Measurements from ENCODE around the gene MAP7D3.
"Not testable (repeated sequence)": the region's sequence is repeated elsewhere in the genome, so short reads cannot be mapped to it uniquely, and the experiment has no call there.

The MAP7D3 gene

DNA sequence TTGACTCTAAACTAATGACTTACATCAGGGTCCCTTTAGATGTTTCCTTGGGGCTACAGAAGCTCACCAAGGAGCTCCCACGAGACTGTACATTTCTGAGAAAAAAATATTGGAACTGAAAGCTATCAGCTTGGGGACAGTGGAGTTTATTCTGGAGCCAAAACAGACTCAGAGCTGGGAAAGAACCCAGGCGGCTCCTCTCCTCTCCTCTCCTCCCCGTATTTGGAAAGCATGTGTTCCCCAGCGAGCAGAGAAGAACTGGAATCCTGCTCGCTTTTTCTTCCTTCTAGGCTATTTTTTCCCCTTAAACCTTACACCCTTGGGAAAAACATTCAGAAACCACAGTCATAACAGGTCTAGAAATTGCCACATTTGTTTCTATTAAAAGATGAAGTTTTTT is 4.3 kb upstream of the MAP7D3 start:
- no peak for DNase-seq (ENCODE audit: low read depth in 2 of 2)

DNA sequence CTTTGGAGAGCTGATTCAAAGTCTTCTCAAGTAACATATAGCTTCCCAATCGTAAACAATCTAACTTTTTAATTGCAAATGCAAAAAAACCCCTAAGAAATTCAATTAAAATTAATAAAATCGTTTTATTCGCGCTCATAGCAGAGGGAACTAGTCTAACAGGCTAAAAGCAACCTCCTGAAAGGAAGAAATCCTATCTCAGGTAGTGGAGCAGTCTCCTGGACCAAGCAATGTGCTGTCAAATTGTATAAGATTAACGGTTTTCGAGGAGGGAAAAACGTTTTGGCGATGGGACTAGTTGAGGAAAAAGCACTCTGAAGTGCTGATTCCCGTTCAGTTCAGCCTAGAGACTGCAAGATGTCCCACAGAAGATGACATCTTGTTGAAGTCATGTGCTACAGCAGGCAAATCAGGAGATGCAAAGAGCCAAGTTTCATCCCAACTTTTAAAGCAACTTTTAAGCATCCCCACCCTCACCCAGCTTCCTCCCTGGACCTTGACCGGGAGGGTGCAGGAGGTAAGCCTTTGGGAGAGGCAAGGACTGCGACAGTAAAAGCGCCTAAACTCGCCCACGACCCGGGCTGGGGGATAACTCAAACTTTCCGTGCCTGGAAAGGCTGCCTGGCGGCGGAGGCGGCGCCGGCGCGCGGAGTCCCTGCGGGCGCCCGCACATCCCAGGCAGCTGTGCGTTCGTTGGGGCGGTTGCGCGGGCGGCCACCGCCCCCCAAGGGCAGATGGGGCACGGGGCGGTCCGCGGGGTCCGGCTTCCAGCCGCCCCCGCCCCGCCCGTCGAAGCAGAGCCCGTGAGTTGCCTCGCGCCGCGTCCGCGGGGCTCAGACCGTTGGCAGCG is 784 bp downstream of the MAP7D3 start:
- DNase-seq (ENCODE audit: low read depth in 2 of 2) = peak; percentile 26 to 46

- DNase-seq (ENCODE audit: low read depth in 2 of 2) = no peak
Observed at GRCh38 chrX:136246201-136246600, 5.0 kb downstream of the MAP7D3 start.

- not testable (repeated sequence) for DNase-seq (ENCODE audit: low read depth in 2 of 2)
Observed at GRCh38 chrX:136237849-136238248, 13.4 kb downstream of the MAP7D3 start.

- no peak for DNase-seq (ENCODE audit: low read depth in 2 of 2)
Observed at GRCh38 chrX:136237074-136237473, 14.1 kb downstream of the MAP7D3 start.

DNA sequence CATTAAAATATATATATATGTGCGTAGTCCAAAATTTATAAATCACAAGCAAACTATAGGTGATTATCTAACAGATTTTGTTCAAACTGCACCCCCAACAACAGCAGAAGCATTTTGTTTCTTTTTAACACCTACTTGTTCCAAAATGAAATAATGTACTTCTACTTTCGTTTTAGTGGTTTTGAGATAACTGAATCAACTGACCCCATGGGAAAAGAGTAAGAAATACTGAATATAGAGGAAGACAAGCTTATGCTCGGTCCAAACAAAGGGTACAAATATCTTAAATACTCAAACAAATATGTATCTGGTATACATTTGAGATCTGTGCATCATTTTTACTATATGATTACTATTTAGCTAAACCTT is 22.4 kb downstream of the MAP7D3 start:
- no peak for DNase-seq (ENCODE audit: low read depth in 2 of 2)

GRCh38 chrX:136227948-136228838 is 23.0 kb downstream of the MAP7D3 start:
- DNase-seq (ENCODE audit: low read depth in 2 of 2) = no peak

- no peak for DNase-seq (ENCODE audit: low read depth in 2 of 2)
Observed at GRCh38 chrX:136227074-136227473, 24.1 kb downstream of the MAP7D3 start.

GRCh38 chrX:136221851-136222513 is 29.2 kb downstream of the MAP7D3 start:
- DNase-seq (ENCODE audit: low read depth in 2 of 2) = no peak

DNA sequence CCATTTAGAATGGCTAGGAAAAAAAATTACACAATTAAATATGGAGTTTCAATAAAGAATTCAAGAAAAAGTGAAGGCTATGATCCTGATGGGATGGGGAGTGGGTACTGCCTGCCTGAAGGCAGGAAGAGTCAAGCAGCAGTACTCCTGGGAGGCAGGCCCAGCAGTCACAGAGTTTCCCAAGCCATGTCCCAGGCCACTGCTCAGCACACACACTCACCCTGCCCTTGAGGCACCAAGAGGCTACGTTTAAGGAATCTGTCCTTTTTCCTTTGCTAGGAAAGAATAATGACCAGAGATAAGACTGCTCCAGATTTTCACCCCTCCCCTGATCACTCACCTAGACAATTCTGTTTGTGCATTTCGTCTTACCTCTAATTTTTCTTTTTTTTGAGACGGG is 30.2 kb downstream of the MAP7D3 start:
- no peak for DNase-seq (ENCODE audit: low read depth in 2 of 2)

DNA sequence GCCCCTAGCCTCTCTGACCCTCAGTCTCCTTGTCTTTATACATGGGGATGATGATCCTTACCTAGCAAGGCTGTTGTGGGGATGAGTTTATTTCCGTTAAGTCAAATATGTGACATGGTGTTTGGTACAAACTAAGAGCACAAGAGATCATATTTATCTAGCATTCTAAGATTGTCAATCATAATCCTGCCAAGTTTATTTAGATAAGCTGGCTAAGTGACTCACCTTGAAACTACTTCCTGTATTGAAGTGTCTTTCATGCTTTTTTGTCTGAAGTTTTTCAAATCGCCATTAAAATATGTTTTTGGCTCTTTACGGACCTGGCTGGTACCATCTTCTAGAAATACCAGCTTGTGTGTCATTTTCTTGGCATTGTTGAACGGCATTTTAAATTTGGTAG is 30.7 kb downstream of the MAP7D3 start:
- DNase-seq (ENCODE audit: low read depth in 2 of 2) = no peak

- no peak for DNase-seq (ENCODE audit: low read depth in 2 of 2)
Observed at GRCh38 chrX:136219893-136220292, 31.3 kb downstream of the MAP7D3 start.

GRCh38 chrX:136215559-136215958 is 35.6 kb downstream of the MAP7D3 start:
- DNase-seq (ENCODE audit: low read depth in 2 of 2) = no peak

DNA sequence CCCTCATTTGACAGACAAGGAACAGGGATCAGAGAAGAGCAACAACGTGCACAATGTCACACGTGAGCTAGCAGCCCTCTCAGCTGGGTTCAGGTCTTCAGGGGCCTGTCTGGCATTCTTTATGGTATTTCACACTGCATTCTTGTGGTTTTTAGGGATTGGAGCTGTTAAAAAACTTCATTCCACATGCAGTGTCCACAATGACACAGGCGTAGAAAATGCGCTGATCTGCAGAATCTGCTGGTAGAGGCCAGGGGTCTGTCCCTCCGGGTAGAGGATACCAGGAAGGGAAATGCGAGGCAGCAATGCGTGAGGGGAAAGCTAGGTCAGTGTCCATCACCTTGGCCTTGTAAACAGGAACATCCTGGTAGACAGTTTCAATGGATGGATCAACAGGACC is 36.6 kb downstream of the MAP7D3 start:
- DNase-seq (ENCODE audit: low read depth in 2 of 2) = no peak

- DNase-seq (ENCODE audit: low read depth in 2 of 2) = no peak
Observed at GRCh38 chrX:136212557-136213111, 38.6 kb downstream of the MAP7D3 start.

DNA sequence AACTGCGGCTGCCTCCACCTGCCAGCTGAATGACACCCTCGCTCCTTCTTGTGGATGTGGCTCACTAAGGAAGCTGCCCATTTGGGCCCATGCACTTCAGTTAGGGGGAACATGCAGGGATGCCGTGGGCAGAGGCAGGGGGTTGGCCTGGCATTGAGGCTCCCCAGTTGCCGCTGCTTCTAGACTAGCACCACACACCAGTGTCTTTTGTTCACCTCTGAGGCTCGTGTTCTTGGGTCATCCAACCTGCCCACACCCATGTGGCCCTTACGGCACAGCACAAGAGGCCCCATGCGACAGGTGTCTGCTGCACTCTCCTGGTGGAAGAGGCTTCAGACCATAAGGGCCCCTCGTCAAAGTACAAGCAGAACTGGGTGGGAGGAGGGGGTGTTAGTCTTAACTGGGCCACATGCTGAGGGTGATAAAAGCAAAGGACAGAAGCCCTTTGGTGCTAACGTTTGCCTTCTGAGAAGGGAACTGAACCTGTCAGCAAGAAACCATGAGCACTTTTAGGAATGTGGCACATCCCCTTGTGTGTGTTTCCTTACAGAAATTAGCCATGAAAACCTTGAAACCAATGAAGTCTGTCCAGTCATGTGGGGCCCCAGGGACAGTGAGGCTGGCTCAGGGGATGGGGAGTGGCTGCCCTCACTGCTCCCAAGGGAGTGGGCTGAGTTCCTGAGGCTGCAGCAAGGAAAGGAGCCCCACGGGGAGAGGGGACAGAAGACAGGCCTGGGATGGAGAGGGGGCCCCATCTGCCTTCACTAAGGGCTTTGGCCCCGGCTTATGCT is 39.2 kb downstream of the MAP7D3 start:
- no peak for DNase-seq (ENCODE audit: low read depth in 2 of 2)

DNA sequence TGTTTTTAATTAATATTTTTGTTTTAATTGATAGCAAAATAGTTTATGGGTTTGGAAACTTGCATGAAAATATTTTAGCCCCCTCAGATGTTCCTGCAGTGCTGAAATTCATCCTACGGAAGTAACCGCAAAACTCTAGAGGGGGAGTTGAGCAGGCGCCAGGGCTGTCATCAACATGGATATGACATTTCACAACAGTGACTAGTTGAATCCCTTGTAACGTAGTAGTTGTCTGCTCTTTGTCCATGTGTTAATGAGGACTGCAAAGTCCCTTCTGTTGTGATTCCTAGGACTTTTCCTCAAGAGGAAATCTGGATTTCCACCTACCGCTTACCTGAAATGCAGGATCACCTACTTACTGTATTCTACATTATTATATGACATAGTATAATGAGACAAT is 40.4 kb downstream of the MAP7D3 start:
- DNase-seq (ENCODE audit: low read depth in 2 of 2) = no peak

GRCh38 chrX:136210243-136210642 is 41.0 kb downstream of the MAP7D3 start:
- DNase-seq (ENCODE audit: low read depth in 2 of 2) = no peak

DNA sequence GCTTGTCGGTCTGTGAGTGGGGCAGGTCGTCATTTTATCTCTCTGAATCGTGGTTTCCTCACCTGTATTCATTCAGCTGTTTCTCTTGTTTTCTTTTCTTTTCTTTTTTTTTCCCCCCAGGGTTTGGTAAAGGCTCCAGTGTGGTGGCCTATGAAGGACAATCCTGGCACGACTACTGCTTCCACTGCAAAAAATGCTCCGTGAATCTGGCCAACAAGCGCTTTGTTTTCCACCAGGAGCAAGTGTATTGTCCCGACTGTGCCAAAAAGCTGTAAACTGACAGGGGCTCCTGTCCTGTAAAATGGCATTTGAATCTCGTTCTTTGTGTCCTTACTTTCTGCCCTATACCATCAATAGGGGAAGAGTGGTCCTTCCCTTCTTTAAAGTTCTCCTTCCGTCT is 41.4 kb downstream of the MAP7D3 start:
- no peak for DNase-seq (ENCODE audit: low read depth in 2 of 2)

- no peak for DNase-seq (ENCODE audit: low read depth in 2 of 2)
Observed at GRCh38 chrX:136209016-136209738, 42.0 kb downstream of the MAP7D3 start.

DNA sequence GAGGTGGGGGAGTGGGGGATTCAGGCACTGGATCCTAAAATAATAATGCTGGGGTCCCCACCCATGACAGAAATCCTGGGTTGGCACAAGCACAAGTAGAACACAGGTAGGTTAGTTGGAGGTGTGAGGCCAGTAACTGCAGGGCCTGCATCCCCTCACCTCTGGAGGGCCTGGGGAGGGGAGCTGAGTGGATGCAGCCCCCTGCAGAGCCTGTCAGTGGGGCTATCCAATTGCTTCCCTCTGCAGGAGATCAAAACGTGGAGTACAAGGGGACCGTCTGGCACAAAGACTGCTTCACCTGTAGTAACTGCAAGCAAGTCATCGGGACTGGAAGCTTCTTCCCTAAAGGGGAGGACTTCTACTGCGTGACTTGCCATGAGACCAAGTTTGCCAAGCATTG is 43.7 kb downstream of the MAP7D3 start:
- no peak for DNase-seq (ENCODE audit: low read depth in 2 of 2)

All from stimulated activated CD8-positive, alpha-beta memory T cell treated with anti-CD3 and anti-CD28 coated beads, Interleukin-7, amount 100 ng/mL, for 4 hours (primary cell).